Chondrocyte (in vitro differentiated cells): ENCODE data around the gene RANBP3. TPM values are rescaled to one million over a fixed set of nuclear protein-coding genes. Genes with fewer than 3 reads are reported as not detected.
A peak's percentile ranks its signal among the peaks of the same experiment; 100 is the strongest.

ENCODE experiments used
- DNase-seq: peaks from one replicate; pipeline ENCODE4 v3.0.0; 2021; ENCODE audit warnings: mixed read lengths, low spot score
- H3K27ac Mint-ChIP-seq: one replicate; pipeline ENCODE4 v1.8.0; 2021; ENCODE audit warnings: mild to moderate bottlenecking, moderate library complexity, mixed read lengths; ENCODE audit not compliant: unreplicated experiment
- H3K27me3 Mint-ChIP-seq: 2 replicates; pipeline ENCODE4 v1.8.0; 2021; ENCODE audit warnings: low read depth, mixed read lengths
- H3K36me3 Mint-ChIP-seq: 2 replicates; pipeline ENCODE4 v1.8.0; 2021; ENCODE audit warnings: low read depth, mixed read lengths
- H3K4me1 Mint-ChIP-seq: 2 replicates; pipeline ENCODE4 v1.8.0; 2021; ENCODE audit warnings: low read depth, mild to moderate bottlenecking, mixed read lengths
- H3K4me3 Mint-ChIP-seq: one replicate; pipeline ENCODE4 v1.8.0; 2021; ENCODE audit warnings: mild to moderate bottlenecking, moderate library complexity, mixed read lengths; ENCODE audit not compliant: unreplicated experiment
- H3K9me3 Mint-ChIP-seq: 2 replicates; pipeline ENCODE4 v1.8.0; 2021; ENCODE audit warnings: low read depth, mixed read lengths
- total RNA-seq: library from RNA; stranded (reverse); gene quantifications from 3 replicates; pipeline ENCODE4 v1.2.1, GENCODE V29; 2021
- TF ChIP-seq, protein P1 (sequence below): fragments of 200-600 bp; sonication (generic); IDR thresholded peaks from 2 replicates; pipeline ENCODE4 v1.5.0; 2021; ENCODE audit warnings: antibody characterized with exemption, mild to moderate bottlenecking, moderate library complexity

Gene RANBP3
- total RNA-seq, 1 donor from 2014 or later: 53.5 TPM

- no peak for DNase-seq
- Mint-ChIP-seq H3K9me3 (no peaks in the 10 kb centered on the region), H3K27me3 (no peaks in the 10 kb centered on the region), H3K36me3 (peaks cover 4% of the 10 kb centered on the region), H3K4me3 (no peak overlapping the region), H3K4me1 (peaks cover 18% of the 10 kb centered on the region), H3K27ac (no peak overlapping the region)
- TF ChIP-seq, protein P1, sequence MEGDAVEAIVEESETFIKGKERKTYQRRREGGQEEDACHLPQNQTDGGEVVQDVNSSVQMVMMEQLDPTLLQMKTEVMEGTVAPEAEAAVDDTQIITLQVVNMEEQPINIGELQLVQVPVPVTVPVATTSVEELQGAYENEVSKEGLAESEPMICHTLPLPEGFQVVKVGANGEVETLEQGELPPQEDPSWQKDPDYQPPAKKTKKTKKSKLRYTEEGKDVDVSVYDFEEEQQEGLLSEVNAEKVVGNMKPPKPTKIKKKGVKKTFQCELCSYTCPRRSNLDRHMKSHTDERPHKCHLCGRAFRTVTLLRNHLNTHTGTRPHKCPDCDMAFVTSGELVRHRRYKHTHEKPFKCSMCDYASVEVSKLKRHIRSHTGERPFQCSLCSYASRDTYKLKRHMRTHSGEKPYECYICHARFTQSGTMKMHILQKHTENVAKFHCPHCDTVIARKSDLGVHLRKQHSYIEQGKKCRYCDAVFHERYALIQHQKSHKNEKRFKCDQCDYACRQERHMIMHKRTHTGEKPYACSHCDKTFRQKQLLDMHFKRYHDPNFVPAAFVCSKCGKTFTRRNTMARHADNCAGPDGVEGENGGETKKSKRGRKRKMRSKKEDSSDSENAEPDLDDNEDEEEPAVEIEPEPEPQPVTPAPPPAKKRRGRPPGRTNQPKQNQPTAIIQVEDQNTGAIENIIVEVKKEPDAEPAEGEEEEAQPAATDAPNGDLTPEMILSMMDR: no peak
Observed at GRCh38 chr19:5993201-5993600, 15.3 kb upstream of the RANBP3 start.

DNA sequence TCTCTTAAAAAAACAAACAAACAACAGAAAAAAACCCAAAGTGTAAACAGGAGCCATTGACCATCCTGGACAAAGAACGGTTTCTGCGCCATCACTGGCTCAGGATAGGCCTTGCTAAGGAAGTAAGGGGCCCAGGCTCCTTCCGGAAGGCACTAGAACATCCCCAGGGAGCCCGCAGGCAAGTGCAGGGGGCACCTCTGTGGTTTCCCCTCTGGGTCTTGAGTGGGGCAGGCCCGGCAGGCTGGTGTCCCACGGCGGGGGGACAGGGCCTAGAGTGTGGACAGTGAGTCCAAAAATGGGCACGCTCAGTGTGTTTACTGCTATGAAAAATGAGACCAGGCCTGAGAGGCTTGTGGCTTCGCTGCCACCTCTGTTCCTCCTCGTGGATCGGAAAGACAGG, 14.8 kb upstream of the RANBP3 start:
- Mint-ChIP-seq H3K4me3 (no peak overlapping the region), H3K27me3 (no peaks in the 10 kb centered on the region), H3K36me3 (peaks cover 4% of the 10 kb centered on the region), H3K27ac (no peak overlapping the region), H3K9me3 (no peaks in the 10 kb centered on the region), H3K4me1 (peaks cover 18% of the 10 kb centered on the region)
- TF ChIP-seq, protein P1: no peak
- DNase-seq: no peak

DNA sequence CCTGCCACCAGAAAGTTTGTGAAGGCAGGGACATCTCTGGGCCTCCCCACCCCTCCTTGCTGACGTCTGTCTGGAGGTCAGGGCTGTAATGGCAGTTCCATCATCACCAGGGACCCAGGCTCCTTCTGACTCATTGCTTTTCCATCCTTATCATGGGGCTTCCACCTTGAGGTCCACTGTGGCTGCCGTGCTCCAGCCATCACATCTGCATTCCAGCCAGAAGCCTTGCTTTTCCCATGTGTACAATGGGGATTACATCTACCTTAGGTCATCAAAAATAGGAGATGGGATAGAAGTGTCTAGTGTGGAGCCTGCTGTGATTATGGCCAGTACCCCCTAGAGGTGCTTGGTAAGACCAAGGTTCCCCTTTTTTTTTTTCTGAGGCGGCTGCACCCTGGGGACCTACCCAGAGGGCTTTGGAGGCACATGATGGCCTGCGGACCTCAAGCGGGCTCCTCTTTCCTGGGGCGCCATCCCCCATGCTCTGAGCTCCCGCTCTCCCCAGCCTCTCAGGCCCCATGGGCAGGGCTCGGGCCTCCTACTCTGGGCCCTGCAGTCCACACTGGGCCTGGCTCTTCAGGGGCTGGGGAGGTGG, 13.4 kb upstream of the RANBP3 start:
- Mint-ChIP-seq H3K27ac (no peak overlapping the region), H3K27me3 (no peaks in the 10 kb centered on the region), H3K36me3 (peaks cover 2% of the 10 kb centered on the region), H3K4me3 (no peak overlapping the region), H3K4me1 (peaks cover 25% of the 10 kb centered on the region), H3K9me3 (no peaks in the 10 kb centered on the region)
- TF ChIP-seq, protein P1: no peak
- DNase-seq: no peak

DNA sequence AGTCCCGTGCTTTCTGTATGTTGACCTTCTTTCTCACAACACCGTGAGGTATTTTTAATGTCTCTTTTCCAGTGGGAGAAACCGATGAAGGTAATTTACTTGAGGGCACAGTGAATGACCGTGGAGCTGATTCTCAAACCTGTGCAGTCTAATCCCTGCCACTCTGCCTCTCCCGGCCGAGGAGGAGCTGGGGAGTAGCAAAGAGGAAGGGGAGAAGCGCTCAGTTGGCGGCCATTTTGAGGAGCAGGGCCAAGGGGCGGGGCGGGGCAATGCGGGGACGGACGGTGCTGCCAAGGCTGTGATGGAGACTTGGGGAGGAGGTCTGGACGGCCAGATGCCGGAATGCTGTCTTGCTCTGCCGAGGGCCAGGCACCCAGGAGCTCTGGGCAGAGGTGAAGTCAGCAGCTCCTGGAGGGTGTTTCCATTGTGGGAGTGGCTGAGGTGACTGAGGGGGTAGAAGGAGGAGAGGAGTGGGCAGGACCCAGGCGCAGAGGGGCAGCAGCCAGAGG, 12.4 kb upstream of the RANBP3 start:
- H3K4me3 Mint-ChIP-seq: peak overlapping the region; percentile 23
- no peak for DNase-seq
- H3K27me3 Mint-ChIP-seq: no peaks in the 10 kb centered on the region
- peaks cover 30% of the 10 kb centered on the region for H3K4me1 Mint-ChIP-seq
- TF ChIP-seq, protein P1: no peak
- no peaks in the 10 kb centered on the region for H3K36me3 Mint-ChIP-seq
- no peaks in the 10 kb centered on the region for H3K9me3 Mint-ChIP-seq
- H3K27ac Mint-ChIP-seq: no peak overlapping the region

- TF ChIP-seq, protein P1: no peak
Observed at GRCh38 chr19:5989388-5990074, 11.6 kb upstream of the RANBP3 start.

More at GRCh38 chr19:5989388-5990074, 11.6 kb upstream of the RANBP3 start:
- H3K36me3 Mint-ChIP-seq: no peaks in the 10 kb centered on the region
- peaks cover 36% of the 10 kb centered on the region for H3K4me1 Mint-ChIP-seq
- no peaks in the 10 kb centered on the region for H3K27me3 Mint-ChIP-seq
- no peak overlapping the region for H3K4me3 Mint-ChIP-seq
- H3K27ac Mint-ChIP-seq: no peak overlapping the region
- H3K9me3 Mint-ChIP-seq: no peaks in the 10 kb centered on the region
- DNase-seq: no peak
